ENCODE results near the gene BRI3.
"Not testable (repeated sequence)": the region's sequence is repeated elsewhere in the genome, so short reads cannot be mapped to it uniquely, and the experiment has no call there.

BRI3 gene

GRCh38 chr7:98315318-98315993 is 34.0 kb downstream of the BRI3 start:
- DNase-seq (ENCODE audit: low read depth), result no peak

DNA sequence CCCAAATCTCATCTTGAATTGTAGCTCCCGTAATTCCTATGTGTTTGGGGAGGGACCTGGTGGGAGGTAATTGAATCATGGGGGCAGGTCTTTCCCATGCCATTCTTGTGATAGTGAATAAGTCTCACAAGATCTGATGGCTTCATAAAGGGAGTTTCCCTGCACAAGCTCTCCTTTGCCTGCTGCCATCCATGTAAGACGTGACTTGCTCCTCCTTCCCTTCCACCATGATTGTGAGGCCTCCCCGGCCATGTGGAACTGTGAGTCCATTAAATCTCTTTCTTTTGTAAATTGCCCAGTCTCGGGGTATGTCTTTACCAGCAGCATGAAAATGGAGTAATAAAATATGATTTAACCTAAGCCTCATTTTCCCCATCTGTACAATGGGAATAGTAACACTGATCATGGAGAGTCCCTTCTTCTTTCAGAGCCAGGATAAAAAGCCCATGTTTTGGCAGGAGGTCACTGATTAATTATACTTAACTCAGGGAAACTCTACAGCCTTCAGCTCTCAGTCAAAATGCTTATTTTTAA is 34.6 kb downstream of the BRI3 start:
- not testable (repeated sequence) for DNase-seq (ENCODE audit: low read depth)

DNA sequence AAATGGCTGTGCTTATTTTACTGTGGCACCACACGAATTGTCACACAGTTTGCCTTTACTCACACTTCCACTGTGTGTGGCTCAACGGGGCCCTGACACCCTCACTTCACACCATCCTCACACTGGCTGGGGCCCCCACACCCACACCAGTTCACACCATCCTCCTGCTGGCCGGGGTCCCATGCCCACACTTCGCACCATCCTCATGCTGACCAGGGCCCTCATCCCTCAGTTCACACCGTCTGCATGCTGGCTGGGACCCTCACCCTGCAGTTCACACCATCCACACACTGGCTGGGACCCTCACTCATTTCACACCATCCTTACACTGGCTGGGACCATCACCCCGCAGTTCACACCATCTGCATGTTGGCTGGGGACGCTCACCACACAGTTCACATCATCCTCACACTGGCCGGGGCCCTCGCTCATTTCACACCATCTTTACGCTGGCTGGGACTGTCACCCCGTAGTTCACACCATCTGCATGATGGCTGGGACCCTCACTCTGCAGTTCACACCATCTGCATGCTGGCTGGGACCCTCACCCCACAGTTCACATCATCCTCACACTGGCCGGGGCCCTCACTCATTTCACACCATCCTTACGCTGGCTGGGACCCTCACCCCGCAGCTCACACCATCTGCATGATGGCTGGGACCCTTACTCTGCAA is 36.0 kb downstream of the BRI3 start:
- no peak for DNase-seq (ENCODE audit: low read depth)

- no peak for DNase-seq (ENCODE audit: low read depth)
Observed at GRCh38 chr7:98319176-98319575, 37.7 kb downstream of the BRI3 start.

DNA sequence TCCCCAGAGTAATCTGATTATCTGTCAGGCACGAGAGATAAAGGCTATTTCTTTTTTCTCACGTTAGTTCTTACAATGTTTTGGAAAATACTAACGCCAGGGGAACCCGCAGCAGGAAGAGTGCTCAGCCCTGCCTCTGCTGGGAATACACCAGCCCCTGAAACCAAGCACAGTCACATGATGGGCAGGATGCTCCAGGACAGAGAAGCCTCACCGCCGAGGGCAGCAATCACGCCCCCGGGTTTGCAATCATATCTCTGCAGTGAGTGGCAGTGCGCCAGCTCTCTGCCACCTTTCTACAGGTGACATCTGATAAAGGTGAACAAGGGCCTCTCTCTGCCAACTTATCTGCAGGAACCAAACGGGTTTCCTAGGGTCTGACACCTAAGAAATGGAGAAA is 39.8 kb downstream of the BRI3 start:
- no peak for DNase-seq (ENCODE audit: low read depth)

DNA sequence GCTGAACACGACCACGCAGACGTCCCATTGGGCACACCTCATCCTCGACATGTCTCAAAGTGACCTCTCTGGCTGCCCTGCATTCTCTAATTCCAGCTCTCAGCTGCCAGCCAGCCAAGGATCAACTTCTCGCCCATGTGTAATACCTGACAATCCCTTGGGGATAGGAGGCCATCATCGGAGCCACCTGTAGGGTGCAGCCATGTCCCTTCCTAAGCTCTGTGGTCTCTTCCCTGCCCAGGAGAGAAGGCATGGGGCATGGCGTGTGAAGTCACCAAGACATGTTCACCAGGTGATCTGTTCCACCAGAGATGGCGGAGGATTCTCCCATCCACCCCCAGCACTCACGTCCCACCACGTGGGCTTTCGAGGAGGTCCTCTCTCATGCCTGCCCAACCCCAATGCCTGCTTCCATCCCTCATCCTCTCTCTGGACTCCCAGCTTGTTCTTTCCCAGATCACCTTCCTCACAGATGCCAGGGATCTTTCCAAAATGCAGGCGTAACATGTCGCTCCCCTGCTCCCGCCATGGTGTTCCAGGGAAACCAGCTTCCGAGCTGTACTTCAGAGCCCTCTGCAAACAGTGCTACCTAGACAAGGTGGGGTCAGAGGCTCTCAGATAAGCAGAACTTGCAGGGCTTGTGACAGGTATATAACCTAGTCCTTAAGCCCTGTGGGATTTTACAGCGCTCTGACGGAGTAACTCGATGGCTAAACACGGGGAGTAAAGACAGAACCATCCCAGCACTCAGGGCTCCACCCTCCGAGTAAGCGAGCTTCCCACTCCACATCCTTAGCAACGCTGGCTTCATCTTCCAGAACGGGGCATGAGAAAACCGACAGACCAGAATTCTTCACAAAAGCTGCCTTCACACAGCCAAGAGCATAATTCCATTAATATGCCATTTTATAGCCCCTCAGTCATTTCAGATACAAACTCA is 41.1 kb downstream of the BRI3 start:
- DNase-seq (ENCODE audit: low read depth), result no peak

- no peak for DNase-seq (ENCODE audit: low read depth)
Observed at GRCh38 chr7:98323597-98324322, 42.3 kb downstream of the BRI3 start.

GRCh38 chr7:98324782-98325181 is 43.3 kb downstream of the BRI3 start:
- no peak for DNase-seq (ENCODE audit: low read depth)

- DNase-seq (ENCODE audit: low read depth), result no peak
Observed at GRCh38 chr7:98329100-98329790, 47.8 kb downstream of the BRI3 start.

- DNase-seq (ENCODE audit: low read depth), result no peak
Observed at GRCh38 chr7:98329791-98330373, 48.4 kb downstream of the BRI3 start.

DNA sequence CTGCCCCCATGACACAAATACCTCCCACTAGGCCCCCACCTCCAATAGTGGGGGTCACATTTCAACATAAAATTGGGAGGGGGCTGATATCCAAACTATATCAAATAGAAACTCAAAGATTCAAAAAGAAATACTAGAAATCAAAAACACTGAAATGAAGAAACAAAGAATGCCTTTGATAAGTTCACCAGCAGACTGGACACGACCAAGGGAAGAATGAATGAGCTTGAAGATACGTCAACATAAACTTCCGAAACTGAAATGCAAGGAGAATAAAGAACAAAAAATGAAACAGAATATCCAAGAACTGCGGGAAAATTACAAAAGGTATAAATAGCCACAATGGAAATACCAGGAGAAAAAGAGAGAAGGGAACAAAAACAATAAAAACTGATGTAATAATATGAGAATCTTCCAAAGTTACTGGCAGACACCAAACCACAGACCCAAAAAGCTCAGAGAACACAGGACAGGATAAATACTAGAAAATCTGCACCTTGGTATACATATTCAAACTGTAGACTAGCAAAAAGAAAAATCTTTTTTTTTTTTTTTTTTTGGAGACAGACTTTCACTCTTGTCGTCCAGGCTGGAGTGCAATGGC is 49.5 kb downstream of the BRI3 start:
- no peak for DNase-seq (ENCODE audit: low read depth)

DNA sequence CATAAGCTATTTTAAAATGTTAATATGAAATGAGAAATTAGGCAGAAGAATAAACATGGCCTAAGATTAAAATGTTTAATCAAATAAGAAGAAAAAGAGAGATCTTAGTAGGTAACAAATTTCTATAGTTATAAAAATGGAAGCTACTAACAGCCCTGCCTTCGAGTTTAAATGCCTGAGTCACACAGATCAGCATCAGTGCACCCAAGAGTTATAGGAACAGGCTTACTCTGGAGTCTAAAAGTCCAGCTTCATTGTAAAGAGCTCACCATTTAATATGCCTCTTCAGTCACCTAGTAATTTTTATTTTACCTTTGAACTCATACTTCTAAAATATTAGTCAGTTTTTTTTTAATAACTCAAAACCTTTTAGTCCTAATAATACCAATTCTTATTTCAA is 52.6 kb downstream of the BRI3 start:
- DNase-seq (ENCODE audit: low read depth), result no peak

GRCh38 chr7:98335411-98335977 is 54.0 kb downstream of the BRI3 start:
- DNase-seq (ENCODE audit: low read depth), result no peak

DNA sequence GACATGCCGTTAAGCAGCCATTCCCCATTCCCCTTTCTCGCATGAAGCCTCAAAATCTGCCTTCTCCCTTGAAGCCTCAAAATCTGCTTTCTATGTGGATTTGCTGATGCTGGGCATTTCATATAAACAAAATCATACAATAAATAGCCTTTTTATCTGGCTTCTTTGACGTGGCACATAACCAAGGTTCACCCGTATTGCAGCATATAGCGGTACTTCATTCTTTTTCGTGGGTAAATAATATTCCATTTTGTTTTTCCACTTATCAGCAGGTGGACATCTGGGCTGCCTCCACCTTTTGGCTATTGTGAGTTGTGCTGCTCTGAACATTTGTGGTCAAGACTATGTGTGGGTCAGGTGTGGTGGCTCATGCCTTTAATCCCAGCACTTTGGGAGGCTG is 57.0 kb downstream of the BRI3 start:
- no peak for DNase-seq (ENCODE audit: low read depth)

DNA sequence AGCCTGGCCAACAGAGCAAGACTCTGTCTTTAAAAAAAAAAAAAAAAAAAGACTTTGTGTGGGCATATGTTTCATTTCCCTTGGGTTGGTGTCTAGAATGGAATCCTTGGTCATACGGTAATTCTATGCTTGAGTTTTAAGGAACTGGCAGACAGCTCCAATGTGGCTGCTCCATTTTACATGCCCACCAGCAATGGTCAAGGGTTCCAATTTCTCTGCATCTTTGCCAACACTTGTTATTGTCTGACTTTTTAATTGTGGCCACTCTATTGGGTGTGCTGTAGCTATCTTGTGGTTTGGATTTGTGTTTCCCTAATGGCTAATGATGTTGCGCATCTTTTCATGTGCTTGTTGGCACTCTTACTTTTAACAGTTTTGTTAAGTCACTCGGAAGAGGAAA is 57.6 kb downstream of the BRI3 start:
- no peak for DNase-seq (ENCODE audit: low read depth)

- DNase-seq (ENCODE audit: low read depth), result peak; percentile 40
Observed at GRCh38 chr7:98341106-98341505, 59.6 kb downstream of the BRI3 start.

Data from GM04504 (cell line).